HG03520 (cell line): ENCODE results near the gene STAB1.

Source experiments
- ATAC-seq: cut with Tn5 transposase; IDR thresholded peaks from one replicate; pipeline ENCODE4 v1.9.1; 2021; ENCODE audit warnings: mild to moderate bottlenecking, moderate library complexity; ENCODE audit not compliant: unreplicated experiment

Gene STAB1

GRCh38 chr3:52494886-52495495 is at the start of gene STAB1:
Gene STAB1 (plus strand): TSS chr3:52495338. CDS start chr3:52495414, 76 bp downstream.
- ATAC-seq = no peak

DNA sequence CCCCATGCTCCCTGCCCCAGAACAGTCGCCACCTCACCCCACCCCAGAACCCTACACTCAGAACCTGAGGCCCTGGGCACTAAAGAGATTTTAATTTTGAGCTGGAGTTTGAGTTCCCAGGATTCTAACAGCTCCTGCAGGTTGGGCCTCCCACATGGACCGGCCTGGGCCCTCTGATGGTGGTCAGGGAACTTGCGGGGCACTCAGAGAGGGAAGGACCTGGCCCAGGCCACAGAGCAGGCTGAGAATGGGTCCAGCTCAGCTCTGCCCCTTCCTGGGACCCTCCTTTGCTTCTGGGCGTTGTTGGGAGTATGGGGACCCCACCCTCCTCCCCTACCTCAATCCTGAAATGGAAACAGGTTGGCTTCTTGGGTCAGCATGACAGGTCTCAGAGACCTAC is 49.1 kb upstream of the STAB1 start:
- ATAC-seq = no peak

DNA sequence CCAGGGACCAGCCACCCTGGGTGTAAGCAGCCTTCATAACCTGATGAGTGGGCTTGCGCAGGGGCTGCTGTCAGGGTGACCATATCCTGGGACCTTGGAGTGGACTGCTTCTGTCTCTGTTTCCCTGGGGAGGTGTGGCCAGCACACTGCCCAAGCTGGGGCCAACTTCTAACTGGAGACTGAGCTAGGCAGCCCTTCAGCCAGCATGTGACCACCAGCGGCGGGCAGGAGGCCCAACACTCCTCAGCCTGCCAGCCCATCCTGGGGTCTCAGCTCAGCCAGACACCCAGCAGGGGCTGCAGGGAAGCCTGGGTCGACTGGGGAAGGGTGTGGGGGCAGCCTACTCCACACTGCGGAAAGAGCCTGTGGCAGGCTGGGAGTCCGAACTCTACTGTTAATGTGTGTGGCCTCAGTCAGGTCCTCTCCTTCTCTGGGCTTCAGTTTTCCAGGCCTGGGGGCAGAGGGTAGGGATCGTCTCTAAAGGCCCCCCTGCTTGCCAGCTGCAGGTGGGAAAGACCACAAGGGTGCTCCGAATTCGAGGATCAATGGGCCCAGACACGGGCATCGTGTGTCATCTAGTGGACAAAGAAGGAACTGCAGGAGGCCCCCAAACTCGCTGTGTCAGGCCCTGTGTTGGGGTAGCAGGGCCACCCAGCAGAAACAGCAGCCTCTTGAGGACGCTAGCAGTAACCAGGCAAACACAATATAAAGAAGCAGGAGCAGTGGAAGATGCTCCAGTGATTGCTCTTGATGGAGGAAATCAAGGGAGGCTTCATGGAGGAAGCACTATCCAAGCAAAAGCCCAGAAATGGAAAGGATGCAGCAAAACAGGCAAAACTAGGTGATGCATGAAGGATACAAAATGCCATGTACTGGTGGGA is 48.3 kb upstream of the STAB1 start:
- no peak for ATAC-seq

- ATAC-seq = no peak
Observed at GRCh38 chr3:52447512-52448355, 47.4 kb upstream of the STAB1 start.

DNA sequence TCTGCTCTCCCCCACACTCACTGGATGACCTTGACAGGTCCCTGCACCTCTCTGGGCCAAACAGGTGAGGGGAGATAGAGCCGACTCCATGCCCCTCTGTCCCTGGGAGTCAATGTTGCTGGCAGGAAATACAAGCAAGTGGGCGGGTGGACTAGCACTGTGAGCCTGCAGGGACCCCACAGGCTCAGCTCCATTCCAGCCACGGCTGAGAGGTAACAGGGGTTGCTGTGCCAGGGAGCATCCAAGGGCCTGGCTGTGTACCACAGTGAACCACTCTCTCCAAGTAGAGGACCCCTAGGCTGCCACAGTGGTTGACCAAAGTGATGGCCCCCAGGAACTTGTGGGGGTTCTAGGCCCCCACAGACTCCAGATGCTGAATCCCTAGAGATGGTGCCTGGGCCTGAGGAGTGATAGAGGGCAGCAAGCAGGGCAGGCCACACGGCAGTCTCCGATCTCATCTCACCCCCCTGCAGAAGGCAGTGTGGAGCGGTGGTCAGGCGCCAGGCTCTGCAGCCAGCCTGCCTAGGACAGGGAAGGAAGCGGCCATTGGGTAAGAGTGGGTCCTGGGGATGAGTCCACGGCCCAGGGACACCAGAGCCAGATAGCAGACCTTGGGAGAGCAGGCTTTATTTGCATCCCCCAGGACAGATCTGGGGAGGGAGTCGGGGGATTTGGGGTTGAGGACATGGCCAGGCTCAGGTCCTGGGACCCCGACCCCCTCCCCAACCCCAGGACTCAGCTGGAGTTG is 44.5 kb upstream of the STAB1 start:
- no peak for ATAC-seq

DNA sequence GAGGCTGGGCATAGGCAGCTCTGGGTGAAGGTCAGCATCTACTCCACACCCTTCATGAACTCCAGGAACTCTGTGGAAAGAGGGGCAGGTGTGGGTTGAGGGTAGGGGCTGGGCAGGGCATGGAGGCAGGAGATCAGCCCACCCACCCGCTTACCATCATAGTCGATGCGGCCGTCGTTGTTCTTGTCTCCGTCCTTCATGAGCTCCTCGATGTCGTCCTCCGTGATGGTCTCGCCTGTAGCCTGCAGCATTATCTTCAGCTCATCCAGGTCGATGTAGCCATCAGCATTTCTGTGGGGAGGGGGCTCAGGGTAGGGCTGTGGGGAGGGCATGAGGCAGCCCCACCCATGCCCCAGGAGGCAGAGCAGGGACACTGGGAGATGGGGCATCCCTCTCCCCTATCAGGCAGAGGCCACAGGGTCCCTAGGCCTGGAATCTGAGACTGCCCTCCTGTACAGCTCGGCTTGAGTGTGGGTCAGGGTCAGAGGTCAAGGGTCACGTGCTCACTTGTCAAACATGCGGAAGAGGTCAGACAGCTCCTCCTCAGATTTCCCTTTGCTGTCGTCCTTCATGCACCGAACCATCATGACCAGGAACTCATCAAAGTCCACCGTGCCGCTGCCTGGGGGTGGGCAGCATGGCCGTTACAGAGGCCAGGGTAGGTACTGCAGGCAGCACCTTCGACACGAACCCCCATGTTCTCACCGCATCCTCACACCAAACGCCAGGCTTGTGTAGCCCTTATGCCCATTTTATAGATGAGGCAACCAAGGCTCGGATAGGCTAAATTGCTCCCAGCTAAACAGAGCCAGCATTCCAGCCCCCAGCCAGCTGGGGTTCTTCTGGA is 43.7 kb upstream of the STAB1 start:
- no peak for ATAC-seq

DNA sequence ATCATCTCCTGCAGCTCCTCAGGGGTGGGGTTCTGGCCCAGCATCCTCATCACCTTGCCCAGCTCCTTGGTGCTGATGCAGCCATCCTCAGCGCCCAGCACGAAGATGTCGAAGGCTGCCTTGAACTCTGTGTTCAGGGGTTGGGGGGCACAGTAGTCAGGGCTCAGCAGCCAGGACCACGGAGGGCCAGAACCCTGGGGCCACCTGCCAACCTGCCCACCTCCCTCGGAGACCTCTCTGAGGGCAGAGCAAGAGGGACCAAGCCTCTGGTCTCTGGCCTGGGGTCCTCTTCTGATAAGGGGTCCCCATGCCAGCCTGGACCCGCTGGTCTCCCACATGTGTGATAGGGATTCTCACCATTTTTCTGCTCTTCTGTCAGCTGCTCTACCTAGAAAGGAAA is 43.0 kb upstream of the STAB1 start:
- ATAC-seq = no peak

GRCh38 chr3:52452570-52453221 is 42.4 kb upstream of the STAB1 start:
- ATAC-seq = no peak

GRCh38 chr3:52453496-52454249 is 41.5 kb upstream of the STAB1 start, which contains the start of gene TNNC1:
Gene TNNC1 (minus strand): TSS chr3:52454041. CDS start chr3:52454015, 26 bp downstream.
- ATAC-seq = no peak

- no peak for ATAC-seq
Observed at GRCh38 chr3:52454250-52454937, 40.7 kb upstream of the STAB1 start.

- ATAC-seq = no peak
Observed at GRCh38 chr3:52454938-52455282, 40.2 kb upstream of the STAB1 start.

- peak; percentile 69 for ATAC-seq
Observed at GRCh38 chr3:52455283-52456168, 39.6 kb upstream of the STAB1 start, which contains the start of gene NISCH. Gene NISCH (plus strand): TSS chr3:52455604. CDS start chr3:52455642, 38 bp downstream.

GRCh38 chr3:52456169-52456799 is 38.9 kb upstream of the STAB1 start:
- no peak for ATAC-seq

DNA sequence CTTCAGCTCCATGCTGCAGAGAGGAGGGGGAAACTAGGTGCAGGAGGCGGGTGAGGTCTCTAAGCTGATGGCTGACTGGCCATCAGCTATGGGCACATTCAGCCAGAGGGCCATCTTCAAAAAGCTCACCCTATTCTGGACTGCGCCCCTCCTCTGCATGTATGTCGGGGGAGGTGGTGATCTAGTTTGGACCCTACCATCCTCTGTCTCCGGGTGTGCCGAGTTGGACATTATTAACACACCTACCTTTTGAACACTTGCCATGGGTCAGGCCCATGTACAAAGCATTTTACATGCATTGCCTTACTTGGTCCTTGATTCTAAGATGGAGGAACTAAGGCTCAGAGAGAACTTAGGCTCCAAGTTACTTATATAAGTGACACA is 38.3 kb upstream of the STAB1 start:
- ATAC-seq = no peak

DNA sequence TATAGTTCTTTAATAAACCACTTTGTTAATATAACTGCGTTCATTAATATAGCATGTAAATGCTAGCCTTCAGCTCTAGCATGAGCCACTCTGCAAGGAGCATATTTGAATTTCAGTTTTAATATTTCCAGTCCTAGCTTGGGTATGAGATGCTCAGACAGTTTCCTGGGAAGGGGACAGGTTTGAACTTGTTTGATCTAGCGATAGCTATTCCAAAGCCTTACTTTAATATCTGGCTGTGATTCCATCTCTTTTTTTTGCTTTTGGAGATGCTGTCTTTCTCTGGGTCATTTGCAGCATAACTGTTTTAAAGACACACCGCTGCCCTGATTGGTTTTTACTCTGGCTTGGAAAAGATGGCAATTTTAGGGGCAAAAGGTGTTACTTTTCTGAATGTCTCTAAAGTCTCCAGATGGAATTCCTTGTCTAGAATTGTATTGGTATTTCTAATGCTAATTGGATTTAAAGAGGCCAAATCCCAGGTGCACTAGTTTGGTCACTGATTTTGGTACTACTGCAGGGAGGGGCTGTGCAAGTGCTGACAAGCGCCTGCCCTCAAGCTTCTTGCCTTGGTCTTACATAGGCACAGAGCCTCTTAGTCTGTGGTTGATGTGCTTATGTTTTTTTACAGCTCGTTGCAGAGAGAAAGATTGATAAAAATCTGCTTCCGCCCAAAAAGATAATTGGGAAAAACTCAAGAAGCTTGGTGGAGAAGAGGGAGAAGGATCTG is 36.9 kb upstream of the STAB1 start:
- no peak for ATAC-seq
